ENCODE data around the gene RAB11A. TPM values are rescaled to one million over a fixed set of nuclear protein-coding genes. Genes with fewer than 3 reads are reported as not detected.

Gene RAB11A
- total RNA-seq, 2 experiments from 2014 or later: 129 to 142 TPM

DNA sequence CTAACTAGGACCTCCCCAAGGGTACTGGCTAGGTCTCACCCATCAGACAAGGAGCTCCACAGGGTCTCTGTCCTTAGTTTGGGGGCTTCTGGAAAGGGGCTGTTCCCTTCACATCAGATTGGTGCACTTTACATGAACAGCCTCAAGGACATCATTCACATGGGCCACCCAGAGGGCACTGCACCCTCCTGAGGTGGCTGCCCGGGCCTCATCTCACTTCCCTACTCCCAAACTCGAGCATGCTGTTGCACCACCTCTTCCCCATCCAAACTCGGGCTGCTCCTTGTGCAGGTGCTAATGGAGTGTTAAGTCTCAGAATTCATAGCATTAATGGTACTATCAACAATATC lies 48.1 kb downstream of the RAB11A start:
- CTCF ChIA-PET: interaction anchor here (0.6 to 0.7 kb wide), 4 partner anchors 64 to 520 kb away, joined by 3 read pairs; no protein-coding TSS in a partner anchor
- Mint-ChIP-seq H3K4me3 (no peak overlapping the region), H3K4me1 (peaks cover 31% of the 10 kb centered on the region), H3K27ac (peak overlapping the region; percentile 55), H3K36me3 (ENCODE audit: low read depth) (peaks cover 2% of the 10 kb centered on the region), H3K9me3 (ENCODE audit: low read depth) (no peaks in the 10 kb centered on the region), H3K27me3 (no peaks in the 10 kb centered on the region)
- intact Hi-C loops (cut with DNase I, micrococcal nuclease): loop anchor here (1.0 to 5.0 kb wide), 3 partner anchors 29 to 45 kb away; no protein-coding TSS in a partner anchor
- ATAC-seq: no peak
- POLR2A ChIA-PET: interaction anchor here (0.7 to 0.9 kb wide), 2 partner anchors 98 to 874 kb away, joined by 3 read pairs; no protein-coding TSS in a partner anchor
- DNase-seq: no peak

DNA sequence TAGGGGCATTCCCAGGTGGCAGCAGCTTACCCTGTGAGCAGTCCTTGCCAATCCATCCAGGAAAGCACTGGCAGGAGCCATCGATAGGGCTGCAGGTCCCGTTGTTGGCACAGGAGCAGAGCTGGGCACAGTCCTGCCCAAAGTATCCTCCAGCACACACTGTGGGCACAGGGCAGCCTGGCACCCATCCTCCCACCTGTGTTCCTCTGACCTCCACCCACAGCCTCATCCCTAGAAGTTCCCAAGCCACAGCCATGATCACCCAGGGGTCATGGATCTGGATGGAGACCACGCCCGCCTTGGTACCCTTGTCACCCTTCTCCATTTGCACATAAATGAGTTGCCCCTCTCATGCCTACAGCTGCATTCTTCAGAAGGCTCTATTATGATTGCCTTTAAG lies 48.6 kb downstream of the RAB11A start:
- Mint-ChIP-seq H3K9me3 (ENCODE audit: low read depth) (no peaks in the 10 kb centered on the region), H3K27me3 (no peaks in the 10 kb centered on the region), H3K27ac (no peak overlapping the region), H3K4me1 (peaks cover 31% of the 10 kb centered on the region), H3K4me3 (no peak overlapping the region), H3K36me3 (ENCODE audit: low read depth) (peaks cover 2% of the 10 kb centered on the region)
- ChIA-PET POLR2A (no interaction called here), CTCF (interaction anchor here (0.6 to 1.6 kb wide), 3 partner anchors 49 to 75 kb away, joined by 3 to 5 read pairs (median 3); partner anchors contain the start of gene RAB11A)
- DNase-seq (no peak), ATAC-seq (no peak)
- intact Hi-C loops (cut with DNase I, micrococcal nuclease): loop anchor here (1.0 to 5.0 kb wide), 3 partner anchors 29 to 46 kb away; no protein-coding TSS in a partner anchor

DNA sequence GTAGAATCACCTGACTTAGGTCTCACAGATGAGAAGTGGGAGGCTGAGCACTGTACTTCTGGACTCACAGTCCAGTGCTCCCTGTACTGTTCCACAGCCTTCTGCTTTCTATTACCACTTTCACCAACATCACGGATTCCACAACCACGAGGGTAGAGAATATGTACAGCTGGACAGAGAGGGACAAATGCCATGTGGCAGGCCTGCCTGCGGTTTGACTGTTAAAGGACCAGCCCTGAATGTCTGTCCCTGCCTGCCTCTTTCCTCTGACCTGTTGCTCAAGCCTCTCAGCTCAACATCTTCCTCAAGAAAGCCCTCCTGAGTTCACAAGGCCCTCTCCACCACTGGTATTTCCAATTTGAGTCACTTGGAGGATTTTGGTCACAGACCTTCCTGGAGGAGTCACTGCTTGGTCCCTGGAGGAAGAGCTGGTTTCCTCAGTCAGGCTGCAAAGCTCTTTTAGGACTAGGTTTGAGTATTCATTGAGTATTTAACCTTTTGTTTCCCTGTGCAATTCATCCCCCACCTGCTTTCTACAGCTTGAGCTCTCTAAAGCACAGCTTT lies 49.1 kb downstream of the RAB11A start:
- Mint-ChIP-seq H3K36me3 (ENCODE audit: low read depth) (peaks cover 2% of the 10 kb centered on the region), H3K4me1 (peaks cover 31% of the 10 kb centered on the region), H3K27me3 (no peaks in the 10 kb centered on the region), H3K4me3 (no peak overlapping the region), H3K27ac (no peak overlapping the region), H3K9me3 (ENCODE audit: low read depth) (no peaks in the 10 kb centered on the region)
- ChIA-PET CTCF (interaction anchor here (0.6 to 1.6 kb wide), 2 partner anchors 49 to 124 kb away, joined by 3 to 5 read pairs; partner anchors contain the start of gene RAB11A), POLR2A (no interaction called here)
- intact Hi-C loops (cut with DNase I, micrococcal nuclease): loop anchor here in 1 of 2 experiments (5.0 kb wide), 1 partner anchor 46 kb away; no protein-coding TSS in a partner anchor
- ATAC-seq (peak; percentile 15), DNase-seq (no peak)

DNA sequence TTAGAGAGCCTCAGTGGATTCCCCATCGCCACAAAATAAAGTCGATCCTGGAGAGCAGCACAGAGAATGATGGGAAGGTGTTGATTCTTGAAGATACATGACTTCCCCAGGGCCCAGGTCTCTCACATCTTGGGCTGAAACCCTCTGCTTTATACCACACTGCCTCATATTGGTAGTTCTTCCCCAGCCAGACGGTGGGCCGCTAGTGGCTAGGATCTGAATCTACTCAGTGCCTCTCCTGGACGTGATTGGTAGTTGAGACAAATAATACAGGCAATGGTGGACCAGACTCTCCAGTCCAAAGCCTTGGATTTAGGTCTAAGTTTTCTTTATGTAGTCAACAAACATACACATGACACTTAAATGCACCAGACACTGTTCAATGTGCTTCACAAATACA lies 49.7 kb downstream of the RAB11A start:
- intact Hi-C loops (cut with DNase I, micrococcal nuclease): loop anchor here in 1 of 2 experiments (5.0 kb wide), 1 partner anchor 47 kb away; no protein-coding TSS in a partner anchor
- Mint-ChIP-seq H3K4me1 (peaks cover 31% of the 10 kb centered on the region), H3K36me3 (ENCODE audit: low read depth) (peaks cover 2% of the 10 kb centered on the region), H3K4me3 (no peak overlapping the region), H3K27ac (no peak overlapping the region), H3K27me3 (no peaks in the 10 kb centered on the region), H3K9me3 (ENCODE audit: low read depth) (no peaks in the 10 kb centered on the region)
- DNase-seq (no peak), ATAC-seq (no peak)
- CTCF ChIA-PET: interaction anchor here (0.6 to 1.6 kb wide), 2 partner anchors 50 to 125 kb away, joined by 3 to 5 read pairs; partner anchors contain the start of gene RAB11A
- POLR2A ChIA-PET: no interaction called here

- no peak overlapping the region for H3K4me3 Mint-ChIP-seq
- H3K27me3 Mint-ChIP-seq: no peaks in the 10 kb centered on the region
- peaks cover 31% of the 10 kb centered on the region for H3K4me1 Mint-ChIP-seq
- ChIA-PET CTCF (interaction anchor here (1.6 kb wide), 1 partner anchor 50 kb away, joined by 5 read pairs; the partner anchor contains the start of gene RAB11A), POLR2A (no interaction called here)
- H3K36me3 Mint-ChIP-seq (ENCODE audit: low read depth): peaks cover 2% of the 10 kb centered on the region
- intact Hi-C loops (cut with DNase I, micrococcal nuclease): loop anchor here in 1 of 2 experiments (5.0 kb wide), 1 partner anchor 47 kb away; no protein-coding TSS in a partner anchor
- DNase-seq (no peak), ATAC-seq (no peak)
- H3K9me3 Mint-ChIP-seq (ENCODE audit: low read depth): no peaks in the 10 kb centered on the region
- no peak overlapping the region for H3K27ac Mint-ChIP-seq
These were observed 50.1 kb downstream of the RAB11A start for GRCh38 chr15:65919353-65919752.

DNA sequence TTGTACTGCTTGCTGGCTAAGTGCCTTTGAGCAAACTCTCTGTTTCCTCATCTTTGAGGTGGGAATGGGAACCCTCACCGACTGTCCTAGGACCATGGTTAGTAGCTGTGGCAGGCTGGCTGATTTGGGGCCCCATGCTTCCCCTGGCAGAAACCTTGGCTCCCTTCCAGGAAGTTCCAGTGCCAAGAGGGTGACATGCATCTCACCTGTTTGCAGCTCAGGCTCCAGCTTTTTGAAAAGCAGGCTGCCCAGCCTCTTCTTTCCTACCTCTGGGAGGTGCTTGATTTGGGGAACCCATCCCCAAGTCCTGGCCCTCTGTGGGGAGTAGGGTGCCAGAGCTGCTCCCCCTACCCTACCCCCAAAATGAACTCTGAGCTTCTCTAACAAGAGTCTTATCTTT lies 50.8 kb downstream of the RAB11A start:
- ChIA-PET POLR2A (no interaction called here), CTCF (no interaction called here)
- H3K36me3 Mint-ChIP-seq (ENCODE audit: low read depth): peaks cover 2% of the 10 kb centered on the region
- intact Hi-C loops (cut with DNase I, micrococcal nuclease): no loop called here
- no peak overlapping the region for H3K27ac Mint-ChIP-seq
- ATAC-seq: no peak
- H3K4me1 Mint-ChIP-seq: peaks cover 31% of the 10 kb centered on the region
- no peak for DNase-seq
- no peak overlapping the region for H3K4me3 Mint-ChIP-seq
- no peaks in the 10 kb centered on the region for H3K27me3 Mint-ChIP-seq
- H3K9me3 Mint-ChIP-seq (ENCODE audit: low read depth): no peaks in the 10 kb centered on the region

- ChIA-PET POLR2A (interaction anchor here (0.7 kb wide), 1 partner anchor 219 kb away, joined by 3 read pairs; no protein-coding TSS in a partner anchor), CTCF (interaction anchor here (1.3 kb wide), 1 partner anchor 41 kb away, joined by 3 read pairs; no protein-coding TSS in a partner anchor)
- intact Hi-C loops (cut with DNase I, micrococcal nuclease): no loop called here
- no peak for ATAC-seq
- Mint-ChIP-seq H3K36me3 (ENCODE audit: low read depth) (peaks cover 2% of the 10 kb centered on the region), H3K27ac (no peak overlapping the region), H3K4me1 (peaks cover 29% of the 10 kb centered on the region), H3K27me3 (no peaks in the 10 kb centered on the region), H3K9me3 (ENCODE audit: low read depth) (no peaks in the 10 kb centered on the region), H3K4me3 (no peak overlapping the region)
- DNase-seq: no peak
These were observed 51.6 kb downstream of the RAB11A start for GRCh38 chr15:65920825-65921309.

DNA sequence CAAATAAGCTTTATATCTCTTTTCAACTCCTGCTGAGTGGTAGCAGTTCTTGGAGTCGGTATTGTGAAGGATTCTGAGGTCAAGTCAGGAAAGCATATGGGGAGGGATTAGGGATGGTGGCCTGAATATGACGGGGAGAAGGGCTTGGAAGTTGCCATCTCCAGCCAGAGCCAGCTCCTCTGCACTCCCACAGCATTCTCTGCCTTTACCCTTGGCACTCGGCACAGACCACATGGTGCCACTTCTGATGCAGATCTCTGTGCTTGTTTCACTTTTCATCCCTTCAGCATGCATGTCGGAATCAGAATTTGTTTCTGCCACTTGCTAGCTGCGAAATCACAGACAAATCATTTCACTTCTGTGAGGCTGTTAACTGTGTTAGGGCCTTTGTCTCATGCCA lies 52.5 kb downstream of the RAB11A start:
- Mint-ChIP-seq H3K4me1 (peaks cover 20% of the 10 kb centered on the region), H3K9me3 (ENCODE audit: low read depth) (no peaks in the 10 kb centered on the region), H3K27ac (no peak overlapping the region), H3K36me3 (ENCODE audit: low read depth) (peaks cover 2% of the 10 kb centered on the region), H3K27me3 (no peaks in the 10 kb centered on the region), H3K4me3 (no peak overlapping the region)
- ChIA-PET CTCF (interaction anchor here (0.8 to 1.3 kb wide), 2 partner anchors 42 to 312 kb away, joined by 3 read pairs; no protein-coding TSS in a partner anchor), POLR2A (no interaction called here)
- ATAC-seq (no peak), DNase-seq (no peak)
- intact Hi-C loops (cut with DNase I, micrococcal nuclease): no loop called here

GRCh38 chr15:65922621-65923020 lies 53.3 kb downstream of the RAB11A start:
- intact Hi-C loops (cut with DNase I, micrococcal nuclease): no loop called here
- POLR2A ChIA-PET: no interaction called here

DNA sequence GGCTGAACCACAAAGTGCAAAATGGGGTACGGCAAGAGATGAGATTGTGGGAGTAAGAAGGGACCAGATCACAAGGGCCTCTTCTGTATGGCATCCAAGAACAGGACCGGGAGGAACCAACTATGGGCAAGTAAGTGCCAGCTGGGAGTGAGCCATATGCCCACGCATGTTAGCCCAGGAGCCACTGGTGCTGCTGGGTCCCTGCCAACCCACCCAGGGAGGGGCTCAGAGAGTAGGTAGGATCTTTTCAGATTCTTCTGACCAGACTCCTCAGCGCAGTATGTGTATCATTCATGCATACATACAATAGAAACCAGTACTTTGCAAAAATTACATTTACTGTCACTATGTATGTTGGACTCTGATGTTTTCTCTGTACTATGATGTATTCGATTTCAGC lies 54.0 kb downstream of the RAB11A start:
- Mint-ChIP-seq H3K4me3 (no peak overlapping the region), H3K27me3 (no peaks in the 10 kb centered on the region), H3K4me1 (peaks cover 6% of the 10 kb centered on the region), H3K9me3 (ENCODE audit: low read depth) (no peaks in the 10 kb centered on the region), H3K27ac (no peak overlapping the region), H3K36me3 (ENCODE audit: low read depth) (peaks cover 2% of the 10 kb centered on the region)
- no peak for ATAC-seq
- intact Hi-C loops (cut with DNase I, micrococcal nuclease): no loop called here
- CTCF ChIA-PET: interaction anchor here (0.6 kb wide), 1 partner anchor 286 kb away, joined by 3 read pairs; no protein-coding TSS in a partner anchor
- POLR2A ChIA-PET: no interaction called here
- no peak for DNase-seq

More at GRCh38 chr15:65922621-65923020, 53.3 kb downstream of the RAB11A start:
- Mint-ChIP-seq H3K27ac (no peak overlapping the region), H3K4me3 (no peak overlapping the region), H3K36me3 (ENCODE audit: low read depth) (peaks cover 2% of the 10 kb centered on the region), H3K4me1 (peaks cover 12% of the 10 kb centered on the region), H3K27me3 (no peaks in the 10 kb centered on the region), H3K9me3 (ENCODE audit: low read depth) (no peaks in the 10 kb centered on the region)
- DNase-seq (no peak), ATAC-seq (no peak)
- CTCF ChIA-PET: interaction anchor here (0.6 to 0.8 kb wide), 2 partner anchors 286 to 311 kb away, joined by 3 read pairs; no protein-coding TSS in a partner anchor

- no peaks in the 10 kb centered on the region for H3K27me3 Mint-ChIP-seq
- no peaks in the 10 kb centered on the region for H3K36me3 Mint-ChIP-seq (ENCODE audit: low read depth)
- H3K9me3 Mint-ChIP-seq (ENCODE audit: low read depth): no peaks in the 10 kb centered on the region
- intact Hi-C loops (cut with DNase I, micrococcal nuclease): no loop called here
- no peaks in the 10 kb centered on the region for H3K4me1 Mint-ChIP-seq
- DNase-seq: no peak
- no peak for ATAC-seq
- ChIA-PET POLR2A (no interaction called here), CTCF (no interaction called here)
- no peak overlapping the region for H3K27ac Mint-ChIP-seq
- no peak overlapping the region for H3K4me3 Mint-ChIP-seq
These were observed 54.7 kb downstream of the RAB11A start for GRCh38 chr15:65924004-65924403.

DNA sequence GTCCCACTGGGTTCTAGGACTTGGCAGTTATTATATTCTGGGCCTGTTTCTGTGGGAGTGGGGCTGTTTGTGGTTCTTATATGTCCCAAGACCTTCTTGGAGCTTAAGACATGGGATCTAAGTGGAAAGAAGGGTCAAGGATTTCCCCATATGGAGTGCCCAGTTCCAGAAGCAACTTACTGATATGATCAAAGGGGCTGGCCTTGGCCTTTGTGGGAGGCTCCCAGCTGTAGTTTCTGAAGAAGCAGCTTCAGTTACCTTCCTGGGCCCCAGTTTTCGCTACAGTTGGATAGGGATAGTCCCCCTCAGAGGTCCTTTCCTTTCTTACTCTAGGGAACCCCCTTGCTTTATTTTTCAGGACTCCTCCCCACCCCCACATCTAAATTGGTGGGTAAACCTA lies 56.0 kb downstream of the RAB11A start:
- Mint-ChIP-seq H3K4me1 (no peaks in the 10 kb centered on the region), H3K4me3 (no peak overlapping the region), H3K27me3 (no peaks in the 10 kb centered on the region), H3K9me3 (ENCODE audit: low read depth) (no peaks in the 10 kb centered on the region), H3K36me3 (ENCODE audit: low read depth) (no peaks in the 10 kb centered on the region), H3K27ac (no peak overlapping the region)
- intact Hi-C loops (cut with DNase I, micrococcal nuclease): no loop called here
- DNase-seq: no peak
- no peak for ATAC-seq
- ChIA-PET POLR2A (no interaction called here), CTCF (interaction anchor here (0.6 kb wide), 1 partner anchor 261 kb away, joined by 3 read pairs; no protein-coding TSS in a partner anchor)
